Endothelial cell of umbilical vein (primary cell): ENCODE data around the gene AFF1. TPM values are rescaled to one million over a fixed set of nuclear protein-coding genes. Genes with fewer than 3 reads are reported as not detected.

Experiments
- BruUV-seq: library from RNA; stranded (reverse); fragments of 400-500 nt; replicated peaks from 2 replicates; lab custom pipeline; 2021; lab: Mats Ljungman, UMichigan
- CTCF ChIA-PET: fragments of 300-600, 350-600 bp; sonication (Branson Sonifier 250); formaldehyde crosslinking; loops from one replicate; lab custom pipeline; 2021; ENCODE audit warnings: antibody characterized with exemption, inconsistent platforms; lab: Charles Lee
- POLR2A ChIA-PET: fragments of 300-600, 350-600 bp; sonication (Branson Sonifier 250); formaldehyde crosslinking; loops from one replicate; lab custom pipeline; 2021; ENCODE audit warnings: antibody characterized with exemption, inconsistent platforms; lab: Charles Lee
- DNase-seq: peaks from one replicate; pipeline ENCODE4 v3.0.0-alpha.2; 2011; ENCODE audit warnings: low read depth, low spot score
- FAIRE-seq: peaks from 2 replicates; lab custom pipeline; 2011; peaks lifted over from hg19 to GRCh38; lab: Jason Lieb, UNC
- H2AFZ ChIP-seq: 2 replicates; pipeline ENCODE4 v1.6.0; 2012; ENCODE audit warnings: low read depth, low read length, control low read depth, inconsistent platforms
- H3K27ac ChIP-seq: 2 replicates; pipeline ENCODE4 v1.5.1; 2011; ENCODE audit warnings: low read depth, mild to moderate bottlenecking, control low read depth, low read length, moderate library complexity; ENCODE audit not compliant: insufficient read depth
- H3K27me3 ChIP-seq, 2 experiments: 2 replicates each; pipeline versions ENCODE4 v1.6.0 to v1.6.1; 2011; ENCODE audit warnings: low read length in 2 of 2, mixed read lengths in 1 of 2; ENCODE audit not compliant: control insufficient read depth in 2 of 2, insufficient read depth in 2 of 2
- H3K36me3 ChIP-seq, 2 experiments: 2 replicates in 1 of 2; 3 replicates in 1 of 2; pipeline ENCODE4 v1.5.1; 2011; ENCODE audit warnings: low read length in 2 of 2, mild to moderate bottlenecking in 1 of 2, moderate library complexity in 1 of 2; ENCODE audit not compliant: control insufficient read depth in 2 of 2, insufficient read depth in 2 of 2; ENCODE audit errors: extremely low read depth in 1 of 2
- H3K4me1 ChIP-seq: 3 replicates; pipeline ENCODE4 v1.5.1; 2011; ENCODE audit warnings: mild to moderate bottlenecking, low read length; ENCODE audit not compliant: control insufficient read depth, insufficient read depth; ENCODE audit errors: extremely low read depth
- H3K4me2 ChIP-seq: 2 replicates; pipeline ENCODE4 v1.6.1; 2011; ENCODE audit warnings: low read length, control low read depth, mixed read lengths; ENCODE audit not compliant: insufficient read depth
- H3K4me3 ChIP-seq, 3 experiments: fragments of 200-600 bp in 1 of 3; sonication (generic), shearing (Covaris generic) in 1 of 3; replicated peaks in 1 of 3; 2 replicates each; pipeline ENCODE4 v1.5.1; 2011 to 2016; ENCODE audit warnings: control low read depth in 3 of 3, low read length in 3 of 3, mild to moderate bottlenecking in 2 of 3, inconsistent platforms in 1 of 3, low read depth in 1 of 3, moderate library complexity in 1 of 3; ENCODE audit not compliant: insufficient read depth in 1 of 3
- H3K79me2 ChIP-seq: 2 replicates; pipeline ENCODE4 v1.6.0; 2012; ENCODE audit warnings: low read length, inconsistent platforms; ENCODE audit not compliant: control insufficient read depth, insufficient read depth
- H3K9ac ChIP-seq: replicated peaks from 2 replicates; pipeline ENCODE3; 2011; ENCODE audit warnings: low read length, control low read depth; ENCODE audit not compliant: insufficient read depth; ENCODE audit errors: extremely low read depth
- H3K9me1 ChIP-seq: replicated peaks from 3 replicates; pipeline ENCODE4 v1.6.0; 2011; ENCODE audit warnings: mild to moderate bottlenecking, low read length; ENCODE audit not compliant: control insufficient read depth, insufficient read depth; ENCODE audit errors: extremely low read depth
- H3K9me3 ChIP-seq: replicated peaks from 2 replicates; pipeline ENCODE4 v1.5.1; 2012; ENCODE audit warnings: low read length, inconsistent platforms; ENCODE audit not compliant: control insufficient read depth, insufficient read depth
- H4K20me1 ChIP-seq: replicated peaks from 2 replicates; pipeline ENCODE3; 2011; ENCODE audit warnings: mild to moderate bottlenecking, low read length; ENCODE audit not compliant: control insufficient read depth, insufficient read depth; ENCODE audit errors: extremely low read depth
- EZH2 ChIP-seq: IDR thresholded peaks from 2 replicates; pipeline ENCODE4 v1.6.1; 2012; ENCODE audit warnings: borderline replicate concordance, low read depth, mild to moderate bottlenecking, moderate library complexity, low read length, inconsistent platforms; ENCODE audit not compliant: severe bottlenecking
- FOS ChIP-seq: IDR thresholded peaks from 2 replicates; pipeline ENCODE4 v1.6.1; 2011; ENCODE audit warnings: mild to moderate bottlenecking, low read length, moderate library complexity, borderline replicate concordance; ENCODE audit not compliant: insufficient read depth
- GATA2 ChIP-seq: IDR thresholded peaks from 2 replicates; pipeline ENCODE4 v1.7.0; 2011; ENCODE audit warnings: low read depth, mild to moderate bottlenecking, moderate library complexity, mixed read lengths, low read length; ENCODE audit not compliant: insufficient read length, insufficient read depth
- JUN ChIP-seq: IDR thresholded peaks from 2 replicates; pipeline ENCODE4 v1.6.1; 2011; ENCODE audit warnings: borderline replicate concordance, low read depth; ENCODE audit not compliant: insufficient read length, insufficient read depth
- MYC ChIP-seq: IDR thresholded peaks from one replicate; pipeline ENCODE4 v1.6.1; 2011; ENCODE audit warnings: mild to moderate bottlenecking, low read depth, low read length
- POLR2A ChIP-seq: IDR thresholded peaks from 2 replicates; pipeline ENCODE4 v1.6.1; 2012; ENCODE audit warnings: low read depth, mild to moderate bottlenecking, control low read depth, low read length
- POLR2AphosphoS5 ChIP-seq: IDR thresholded peaks from 2 replicates; pipeline ENCODE4 v1.6.1; 2012; ENCODE audit warnings: low read depth, mild to moderate bottlenecking, control low read depth, low read length, moderate library complexity; ENCODE audit not compliant: insufficient read depth
- dilution Hi-C: fragments of 300-500 bp; cut with MboI; formaldehyde crosslinking; loops from one replicate; pipeline ENCODE4 v1.15.0; 2019; ENCODE audit warnings: low sequenced_read_pairs; ENCODE audit not compliant: extremely low pct_ligation_motif_present
- intact Hi-C: fragments of 100-400 bp; cut with micrococcal nuclease; formaldehyde crosslinking; loops from one replicate; pipeline ENCODE4 v1.10.0; 2022
- polyA plus RNA-seq, 4 experiments: library from polyadenylated mRNA; depleted of rRNA in 3 of 4; stranded (reverse) in 3 of 4; unstranded in 1 of 4; fragments of >200 nt; gene quantifications; 2 replicates each; pipeline versions ENCODE4 v1.2.1 to v1.2.3, GENCODE V29; 2011 to 2012; ENCODE audit warnings: missing spikeins in 1 of 4
- total RNA-seq: library from RNA; stranded (reverse); gene quantifications from 2 replicates; pipeline ENCODE4 v1.2.3, GENCODE V29; 2021
- TF ChIP-seq, protein P1 (sequence below): IDR thresholded peaks from 2 replicates; pipeline ENCODE4 v1.6.1; 2011; ENCODE audit not compliant: insufficient read depth, insufficient read length
- TF ChIP-seq, protein P2 (sequence below), 2 donors: IDR thresholded peaks; 1 replicate in 1 of 2; 2 replicates in 1 of 2; pipeline ENCODE4 v1.5.1; 2011; ENCODE audit warnings: low read length in 2 of 2, mild to moderate bottlenecking in 2 of 2, moderate library complexity in 2 of 2, control low read depth in 1 of 2, inconsistent platforms in 1 of 2, low read depth in 1 of 2; ENCODE audit not compliant: insufficient read depth in 1 of 2; ENCODE audit errors: extremely low read depth in 1 of 2

AFF1 gene
- total and polyA plus RNA-seq, 2 donors (not counting 3 experiments of a cell fraction or from before 2014, with no cell fraction given) = 26.2 to 106 TPM

DNA sequence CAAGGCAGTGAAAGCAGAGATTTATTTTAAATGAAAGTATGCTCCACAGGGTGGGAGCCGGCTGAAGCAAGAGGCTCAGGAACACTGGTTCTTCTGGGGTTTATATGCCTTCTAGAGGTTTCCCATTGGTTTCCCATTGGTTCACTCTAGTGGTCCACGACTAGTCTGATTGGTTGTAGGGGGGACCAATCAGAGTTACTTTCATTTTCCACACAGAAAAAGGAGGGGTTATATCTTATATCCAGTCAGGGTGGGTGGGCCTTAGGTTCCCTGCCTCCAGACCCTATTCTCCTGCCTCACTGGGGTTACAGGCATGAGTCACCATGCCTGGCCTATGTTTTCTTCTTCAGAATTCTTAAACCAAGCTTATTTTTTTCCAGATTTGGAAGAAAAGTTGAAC, 184.0 kb downstream of the AFF1 start:
- no peak overlapping the region for H3K4me2 ChIP-seq
- peaks cover 12 to 25% of the 10 kb centered on the region in 2 experiments for H3K36me3 ChIP-seq

DNA sequence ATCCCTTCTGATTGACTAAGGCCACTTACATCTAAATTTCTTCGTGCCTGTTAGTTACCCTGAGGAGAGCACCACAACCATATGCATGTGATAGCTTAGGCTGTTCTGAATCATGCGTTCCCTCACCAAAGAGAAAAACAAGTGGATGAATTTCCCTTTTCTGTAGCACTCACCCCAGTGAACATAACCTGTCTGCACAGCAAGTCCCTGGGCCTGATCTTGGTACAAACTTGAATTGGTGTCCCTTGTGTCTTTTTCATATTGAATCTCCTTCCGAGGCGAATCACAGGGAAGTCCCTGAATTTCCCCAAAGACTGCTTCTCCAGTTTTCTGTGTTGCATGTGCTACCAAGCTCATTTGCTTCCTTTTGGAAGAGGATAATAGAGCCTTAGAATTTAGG, 185.2 kb downstream of the AFF1 start:
- POLR2A ChIA-PET = no interaction called here

More for the DNA sequence above, 184.0 kb downstream of the AFF1 start:
- Histone ChIP-seq H3K4me1 (peaks cover 23% of the 10 kb centered on the region), H2AFZ (no peak overlapping the region), H3K79me2 (peaks cover 9% of the 10 kb centered on the region), H3K9ac (no peak overlapping the region), H3K4me3 (no peak overlapping the region), H3K9me3 (no peaks in the 10 kb centered on the region), H4K20me1 (no peaks in the 10 kb centered on the region), H3K9me1 (no peaks in the 10 kb centered on the region), H3K27me3 (no peaks in the 10 kb centered on the region), H3K27ac (no peak overlapping the region)
- dilution Hi-C loops (loop anchor here (25.0 kb wide), 1 partner anchor 207 kb away; no protein-coding TSS in a partner anchor), intact Hi-C loops (no loop called here)
- DNase-seq (peak; percentile 56), FAIRE-seq (no peak)
- ChIA-PET CTCF (interaction anchor here (0.9 to 5.7 kb wide), 5 partner anchors 11 to 196 kb away, joined by 3 to 40 read pairs (median 4); partner anchors contain the start of gene AFF1), POLR2A (no interaction called here)
- TF ChIP-seq JUN (no peak), FOS (peak; percentile 19)
- no TSS peak for BruUV-seq

More for the DNA sequence above, 185.2 kb downstream of the AFF1 start:
- intact Hi-C loops = no loop called here
- Histone ChIP-seq H2AFZ (no peak overlapping the region), H4K20me1 (no peaks in the 10 kb centered on the region), H3K9me3 (no peaks in the 10 kb centered on the region), H3K4me1 (peaks cover 21% of the 10 kb centered on the region), H3K27me3 (no peaks in the 10 kb centered on the region), H3K4me2 (no peak overlapping the region), H3K9ac (no peak overlapping the region), H3K4me3 (no peak overlapping the region), H3K36me3 (peaks cover 8 to 19% of the 10 kb centered on the region in 2 experiments), H3K9me1 (no peaks in the 10 kb centered on the region), H3K27ac (no peak overlapping the region), H3K79me2 (peaks cover 10% of the 10 kb centered on the region)
- no peak for FAIRE-seq
- BruUV-seq = no TSS peak
- TF ChIP-seq EZH2 (no peak), JUN (no peak), GATA2 (no peak), MYC (no peak), POLR2A (no peak), FOS (no peak), POLR2AphosphoS5 (no peak)
- TF ChIP-seq, protein P1, sequence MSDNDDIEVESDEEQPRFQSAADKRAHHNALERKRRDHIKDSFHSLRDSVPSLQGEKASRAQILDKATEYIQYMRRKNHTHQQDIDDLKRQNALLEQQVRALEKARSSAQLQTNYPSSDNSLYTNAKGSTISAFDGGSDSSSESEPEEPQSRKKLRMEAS = no peak
- TF ChIP-seq, protein P2, sequence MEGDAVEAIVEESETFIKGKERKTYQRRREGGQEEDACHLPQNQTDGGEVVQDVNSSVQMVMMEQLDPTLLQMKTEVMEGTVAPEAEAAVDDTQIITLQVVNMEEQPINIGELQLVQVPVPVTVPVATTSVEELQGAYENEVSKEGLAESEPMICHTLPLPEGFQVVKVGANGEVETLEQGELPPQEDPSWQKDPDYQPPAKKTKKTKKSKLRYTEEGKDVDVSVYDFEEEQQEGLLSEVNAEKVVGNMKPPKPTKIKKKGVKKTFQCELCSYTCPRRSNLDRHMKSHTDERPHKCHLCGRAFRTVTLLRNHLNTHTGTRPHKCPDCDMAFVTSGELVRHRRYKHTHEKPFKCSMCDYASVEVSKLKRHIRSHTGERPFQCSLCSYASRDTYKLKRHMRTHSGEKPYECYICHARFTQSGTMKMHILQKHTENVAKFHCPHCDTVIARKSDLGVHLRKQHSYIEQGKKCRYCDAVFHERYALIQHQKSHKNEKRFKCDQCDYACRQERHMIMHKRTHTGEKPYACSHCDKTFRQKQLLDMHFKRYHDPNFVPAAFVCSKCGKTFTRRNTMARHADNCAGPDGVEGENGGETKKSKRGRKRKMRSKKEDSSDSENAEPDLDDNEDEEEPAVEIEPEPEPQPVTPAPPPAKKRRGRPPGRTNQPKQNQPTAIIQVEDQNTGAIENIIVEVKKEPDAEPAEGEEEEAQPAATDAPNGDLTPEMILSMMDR (IDR thresholded peaks at IDR 0.05; ENCODE audit: extremely low read depth in 1 of 2, insufficient read depth in 1 of 2, low read depth in 1 of 2, low read length in 2 of 2) = no peak
- CTCF ChIA-PET = interaction anchor here (1.5 to 5.7 kb wide), 3 partner anchors 28 to 197 kb away, joined by 4 to 40 read pairs (median 8); no protein-coding TSS in a partner anchor
- dilution Hi-C loops = loop anchor here (25.0 kb wide), 1 partner anchor 208 kb away; no protein-coding TSS in a partner anchor
- DNase-seq = no peak
